Measurements from ENCODE around the gene SCO1.
A peak's percentile ranks its signal among the peaks of the same experiment; 100 is the strongest.
"Not testable (repeated sequence)": the region's sequence is repeated elsewhere in the genome, so short reads cannot be mapped to it uniquely, and the experiment has no call there.

Gene SCO1

DNA sequence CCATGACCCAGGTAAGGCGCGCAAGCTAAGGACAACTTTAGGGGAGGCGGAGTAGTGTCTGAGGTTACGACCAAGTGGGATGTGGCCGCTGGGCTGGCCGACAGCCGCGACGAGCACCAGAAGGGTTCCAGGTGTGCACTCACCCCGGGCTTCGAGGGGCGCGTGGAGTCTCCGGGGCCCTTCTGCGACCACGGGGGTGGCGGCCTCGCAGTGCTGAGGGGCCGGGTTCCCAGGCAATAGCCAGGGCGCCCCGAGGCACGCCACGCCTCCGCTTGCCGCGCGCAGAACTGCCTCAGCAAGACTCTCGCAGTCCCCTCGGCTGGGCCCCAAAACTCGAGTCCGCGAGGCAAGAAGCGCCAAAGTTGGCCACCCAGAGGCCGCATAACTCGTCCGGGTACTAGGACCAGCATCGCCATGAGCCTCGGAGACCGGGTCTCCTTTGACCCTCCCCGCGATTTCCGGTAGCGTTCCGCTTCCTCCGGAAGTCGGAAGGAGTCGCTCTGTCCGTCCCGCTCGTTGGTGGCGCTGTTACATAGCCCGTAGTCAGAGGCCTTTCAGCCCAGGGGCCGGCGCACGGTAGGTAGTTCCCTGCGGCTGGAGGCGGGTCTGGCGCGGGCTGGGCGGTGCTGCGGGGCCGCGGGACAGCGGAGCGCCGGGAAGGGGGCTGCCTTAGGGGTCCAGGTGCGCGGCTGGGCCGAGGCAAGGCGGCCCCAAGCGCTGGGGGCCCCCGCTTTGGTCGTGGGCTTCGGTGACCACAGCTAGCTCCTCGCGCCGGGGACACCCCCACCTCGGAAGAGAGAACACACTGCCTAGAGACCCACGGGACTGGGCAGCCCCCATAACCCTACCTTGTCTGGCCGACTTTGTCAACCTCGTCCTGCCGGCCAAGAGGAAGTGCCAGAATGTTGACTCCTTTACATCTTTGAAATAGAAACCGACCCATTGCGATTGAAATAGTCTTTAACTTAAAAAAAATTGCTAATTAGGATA lies at the start of gene SCO1, which contains the start of gene ADPRM:
TSS of gene SCO1 (minus strand) at position 442 of the 990 bp plus-strand sequence. CDS start at position 416, 26 bp downstream.
TSS of gene ADPRM (plus strand) at position 503 of the 990 bp plus-strand sequence. CDS start 7,333 bp downstream, outside the sequence.
- DNase-seq, result peak; percentile 83 to 90 (median 85)

GRCh38 chr17:10745231-10745630 lies 47.9 kb upstream of the SCO1 start:
- DNase-seq, result no peak

- DNase-seq, result no peak
Observed at GRCh38 chr17:10744501-10745000, 47.2 kb upstream of the SCO1 start.

DNA sequence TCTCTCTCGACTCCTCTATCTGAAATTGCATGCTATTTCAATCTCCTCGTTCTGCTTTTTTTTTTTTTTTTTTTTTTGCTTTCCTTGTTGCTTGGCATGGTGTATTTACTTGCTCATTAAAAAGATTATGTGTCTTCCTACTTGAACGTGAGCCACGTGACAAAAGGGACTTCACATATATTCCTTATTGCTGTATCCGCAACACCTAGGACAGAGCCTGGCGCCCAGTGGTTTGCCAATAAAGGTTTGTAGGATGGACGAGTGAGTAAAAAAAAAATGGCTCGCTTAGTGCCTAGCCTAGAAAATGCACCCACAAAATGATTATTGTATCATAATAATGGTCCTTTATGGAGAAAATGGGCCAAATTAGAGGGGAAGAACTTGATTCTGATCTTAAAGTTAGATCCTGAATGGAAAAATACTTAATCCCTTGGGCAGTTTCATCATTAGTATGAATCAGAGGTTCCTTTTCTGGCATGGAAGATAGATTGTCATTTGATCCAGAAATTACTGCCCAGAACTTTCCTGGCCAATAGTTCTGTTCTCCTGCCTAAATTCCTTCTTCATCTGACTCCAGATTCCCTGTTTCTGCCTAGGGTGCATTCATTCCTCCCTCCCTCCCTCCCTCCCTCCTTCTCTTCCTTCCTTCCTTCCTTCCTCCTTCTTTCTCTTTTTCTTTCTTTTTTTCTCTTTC lies 46.1 kb upstream of the SCO1 start:
- DNase-seq, result no peak

DNA sequence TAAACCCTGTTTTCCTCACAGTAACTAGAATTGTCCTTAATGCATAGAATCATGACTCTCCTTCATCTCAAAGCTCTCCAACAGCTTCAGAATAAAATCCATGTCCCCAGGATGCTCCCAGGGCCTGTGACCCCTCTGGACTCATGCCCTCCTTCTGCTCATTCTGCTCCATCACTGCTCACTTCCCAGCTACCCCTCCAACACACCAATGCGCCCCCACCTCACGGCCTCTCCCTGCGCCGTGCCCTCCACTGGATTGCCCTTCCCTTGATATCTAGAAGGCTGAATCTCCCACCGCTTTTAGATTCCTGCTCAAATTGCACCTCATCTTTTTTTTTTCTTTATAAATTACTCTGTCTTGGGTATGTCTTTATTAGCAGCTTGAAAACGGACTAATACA lies 45.1 kb upstream of the SCO1 start:
- DNase-seq, result no peak

- no peak for DNase-seq
Observed at GRCh38 chr17:10741416-10742135, 44.2 kb upstream of the SCO1 start.

DNA sequence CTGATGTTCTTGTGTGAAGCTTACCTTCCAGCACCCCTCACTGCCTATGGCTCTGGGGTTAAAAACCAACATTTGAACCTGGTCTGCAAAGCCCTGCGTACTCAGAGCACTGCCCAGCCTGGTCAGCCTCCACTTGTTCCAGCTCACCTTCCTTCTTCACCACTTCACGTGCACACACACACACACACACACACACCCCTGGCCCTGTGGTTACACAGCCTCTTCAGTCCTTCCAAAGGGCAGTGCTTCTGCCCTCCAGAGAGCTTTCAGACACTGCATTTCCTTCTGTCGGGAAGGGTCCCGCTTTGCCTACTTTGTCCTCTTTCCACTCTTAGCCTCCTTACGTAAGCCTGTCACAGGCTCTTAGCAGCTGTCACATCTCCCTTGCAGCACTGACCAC lies 42.1 kb upstream of the SCO1 start:
- no peak for DNase-seq

GRCh38 chr17:10738521-10739258 lies 41.4 kb upstream of the SCO1 start:
- DNase-seq, result no peak

DNA sequence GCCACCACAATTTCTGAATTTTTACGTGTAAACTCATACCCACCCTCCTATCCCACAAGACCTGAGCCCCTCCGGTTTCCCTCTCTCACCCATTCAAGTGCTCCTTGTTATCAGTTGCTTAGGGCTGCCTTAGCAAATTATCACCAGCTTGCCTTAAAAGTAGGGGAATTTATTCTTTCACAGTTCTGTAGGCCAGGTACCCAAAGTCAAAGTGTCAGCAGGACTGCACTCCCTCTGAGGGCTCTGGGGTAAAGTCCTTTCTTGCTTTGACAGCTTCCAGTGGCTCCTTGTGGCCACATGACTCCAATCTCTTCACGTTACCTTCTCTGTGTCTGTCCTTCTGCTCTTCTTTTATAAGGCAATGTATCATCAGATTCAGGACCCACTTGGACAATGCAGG lies 40.4 kb upstream of the SCO1 start:
- no peak for DNase-seq

GRCh38 chr17:10737168-10737622 lies 39.9 kb upstream of the SCO1 start:
- DNase-seq, result peak; percentile 1 to 41 (median 5)

GRCh38 chr17:10735821-10736220 lies 38.5 kb upstream of the SCO1 start:
- DNase-seq, result no peak

GRCh38 chr17:10735251-10735650 lies 37.9 kb upstream of the SCO1 start:
- DNase-seq, result no peak

GRCh38 chr17:10733666-10734065 lies 36.3 kb upstream of the SCO1 start:
- DNase-seq, result no peak

GRCh38 chr17:10732121-10732520 lies 34.8 kb upstream of the SCO1 start:
- DNase-seq, result not testable (repeated sequence)

GRCh38 chr17:10731408-10731879 lies 34.1 kb upstream of the SCO1 start:
- no peak for DNase-seq

- not testable (repeated sequence) for DNase-seq
Observed at GRCh38 chr17:10730247-10730646, 32.9 kb upstream of the SCO1 start.

DNA sequence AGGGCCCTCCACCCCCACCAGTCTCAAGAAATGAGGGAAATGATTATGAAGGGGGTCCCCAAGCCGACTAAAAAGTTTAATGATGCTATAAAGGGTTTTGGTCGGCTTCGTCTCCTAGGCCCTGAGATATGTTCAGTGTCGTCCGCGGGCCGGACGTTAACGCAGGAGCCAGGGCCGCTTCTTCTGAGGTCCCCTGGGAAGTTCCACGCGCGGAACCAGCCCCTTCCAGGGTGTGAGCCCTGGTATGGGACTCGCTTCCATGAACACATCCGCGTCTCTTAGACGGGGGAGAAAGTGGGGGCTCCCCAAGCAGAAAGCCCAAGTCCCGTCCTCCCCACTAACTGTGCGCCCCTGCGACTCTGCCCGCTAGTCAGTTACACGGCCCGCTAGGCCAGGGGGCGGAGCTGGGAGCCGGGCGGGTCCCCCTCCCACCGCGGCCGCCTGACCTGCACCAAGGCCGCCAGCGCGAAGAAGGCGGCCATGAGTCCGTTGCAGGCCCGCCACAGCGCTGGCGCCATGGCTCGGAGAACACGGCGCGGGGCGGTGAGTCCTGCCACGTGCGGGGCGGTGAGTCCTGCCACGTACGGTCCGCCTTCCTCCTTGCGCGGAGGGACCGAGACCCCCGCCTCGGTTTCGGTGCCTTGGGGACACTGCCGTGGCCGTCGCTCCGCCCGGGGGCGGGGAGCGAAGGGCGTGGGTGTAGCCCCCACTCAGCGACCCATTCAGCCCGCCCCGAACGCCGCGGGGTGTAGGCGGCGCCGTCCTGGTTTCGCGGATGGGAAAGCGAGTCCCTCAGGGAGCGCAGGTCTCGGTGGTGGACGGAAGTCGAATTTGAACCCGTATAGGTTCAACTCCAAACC lies 32.2 kb upstream of the SCO1 start, which contains the start of gene TMEM220:
TSS of gene TMEM220 (minus strand) at position 690 of the 860 bp plus-strand sequence. CDS start at position 518, 172 bp downstream.
- no peak for DNase-seq

DNA sequence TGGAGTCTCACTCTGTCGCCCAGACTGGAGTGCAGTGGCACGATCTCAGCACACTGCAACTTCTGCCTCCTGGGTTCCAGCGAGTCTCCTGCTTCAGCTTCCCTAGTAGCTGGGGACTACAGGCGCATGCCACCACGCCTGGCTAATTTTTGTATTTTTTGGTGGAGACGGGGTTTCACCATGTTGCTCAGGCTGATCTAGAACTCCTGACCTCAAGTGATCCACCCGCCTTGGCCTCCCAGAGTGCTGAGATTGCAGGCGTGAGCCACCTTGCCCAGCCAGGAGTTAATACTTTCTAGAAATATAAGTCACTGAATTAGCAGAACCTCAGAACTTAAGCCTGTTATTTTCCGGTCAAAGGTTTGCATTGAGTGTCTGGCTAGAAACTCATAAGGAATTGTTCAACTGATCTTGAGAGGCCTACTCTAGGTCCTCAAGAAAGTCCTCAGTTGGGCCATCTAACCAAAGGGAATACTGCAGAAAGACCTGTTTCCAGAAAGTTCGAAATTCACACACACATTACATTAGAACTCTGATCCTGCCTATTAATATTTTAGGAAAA lies 31.1 kb upstream of the SCO1 start:
- no peak for DNase-seq

- no peak for DNase-seq
Observed at GRCh38 chr17:10727192-10727591, 29.9 kb upstream of the SCO1 start.

DNA sequence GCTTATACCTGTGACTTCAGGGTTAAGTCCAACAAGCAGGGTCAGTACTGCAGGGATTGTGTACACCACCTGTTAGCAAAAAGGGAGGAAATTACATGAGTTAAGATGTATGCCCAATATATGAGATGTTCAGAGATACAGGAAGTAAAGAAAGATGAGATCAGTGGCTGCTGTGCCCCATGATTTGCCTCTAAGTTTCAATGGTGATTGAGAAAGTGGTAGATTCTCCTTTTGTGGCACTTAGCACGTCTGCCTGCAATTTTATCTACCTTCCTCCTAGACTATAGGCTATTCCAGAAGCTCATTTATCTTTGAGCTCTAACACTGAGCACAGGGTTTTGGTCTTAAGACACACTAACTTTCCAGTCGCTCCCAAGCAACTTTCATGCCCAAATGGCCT lies 28.9 kb upstream of the SCO1 start:
- no peak for DNase-seq
